ENCODE results near the gene ANKRD11. TPM values are rescaled to one million over a fixed set of nuclear protein-coding genes. Genes with fewer than 3 reads are reported as not detected.

ANKRD11 gene
- total and polyA plus RNA-seq, 9 donors: 52.1 to 188 (median 109) TPM

DNA sequence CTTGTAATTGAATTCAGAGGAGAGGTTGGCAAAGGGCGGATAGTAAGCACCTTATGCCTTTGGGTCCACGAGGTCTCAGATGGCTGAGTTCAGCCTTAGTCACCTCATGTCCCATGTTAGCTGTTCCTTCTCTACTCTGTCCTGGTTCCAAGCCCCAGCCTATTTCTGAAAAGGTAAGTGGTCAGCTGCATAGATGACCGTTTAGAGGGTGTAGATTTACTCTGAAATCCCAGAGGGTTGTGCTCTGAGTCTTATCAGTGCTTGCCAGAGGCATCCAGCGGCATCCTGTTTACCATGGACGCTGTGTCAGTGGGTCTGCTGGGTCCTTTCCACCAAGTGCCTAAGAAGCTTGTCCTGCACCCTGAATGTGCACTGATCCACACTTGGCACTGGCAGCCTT, 271.0 kb downstream of the ANKRD11 start:
- Histone ChIP-seq H3K36me3 (no peaks in the 10 kb centered on the region), H3K4me3 (no peak overlapping the region), H3K27me3 (no peaks in the 10 kb centered on the region), H3K9me3 (no peaks in the 10 kb centered on the region), H3K4me1 (ENCODE audit: insufficient read depth) (peaks cover 2% of the 10 kb centered on the region), H3K27ac (no peak overlapping the region)
- TF ChIP-seq, protein P1, sequence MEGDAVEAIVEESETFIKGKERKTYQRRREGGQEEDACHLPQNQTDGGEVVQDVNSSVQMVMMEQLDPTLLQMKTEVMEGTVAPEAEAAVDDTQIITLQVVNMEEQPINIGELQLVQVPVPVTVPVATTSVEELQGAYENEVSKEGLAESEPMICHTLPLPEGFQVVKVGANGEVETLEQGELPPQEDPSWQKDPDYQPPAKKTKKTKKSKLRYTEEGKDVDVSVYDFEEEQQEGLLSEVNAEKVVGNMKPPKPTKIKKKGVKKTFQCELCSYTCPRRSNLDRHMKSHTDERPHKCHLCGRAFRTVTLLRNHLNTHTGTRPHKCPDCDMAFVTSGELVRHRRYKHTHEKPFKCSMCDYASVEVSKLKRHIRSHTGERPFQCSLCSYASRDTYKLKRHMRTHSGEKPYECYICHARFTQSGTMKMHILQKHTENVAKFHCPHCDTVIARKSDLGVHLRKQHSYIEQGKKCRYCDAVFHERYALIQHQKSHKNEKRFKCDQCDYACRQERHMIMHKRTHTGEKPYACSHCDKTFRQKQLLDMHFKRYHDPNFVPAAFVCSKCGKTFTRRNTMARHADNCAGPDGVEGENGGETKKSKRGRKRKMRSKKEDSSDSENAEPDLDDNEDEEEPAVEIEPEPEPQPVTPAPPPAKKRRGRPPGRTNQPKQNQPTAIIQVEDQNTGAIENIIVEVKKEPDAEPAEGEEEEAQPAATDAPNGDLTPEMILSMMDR (IDR thresholded peaks at IDR 0.05): no peak
- TF ChIP-seq POLR2A (IDR thresholded peaks at IDR 0.05) (no peak), EP300 (IDR thresholded peaks at IDR 0.05) (no peak)
- peak in 1 of 5 donors; percentile 17 for DNase-seq
- WGBS, 3 donors: 67 to 74% (median 73%) methylated on average over 5 of the region's 5 CpGs
- intact Hi-C loops (cut with DNase I): loop anchor here (5.0 to 10.0 kb wide), 5 partner anchors 275 to 485 kb away; no protein-coding TSS in a partner anchor

Small RNA genes within 50 kb of the gene (small RNA-seq; reads per million reads assigned to genes)
- not detected for gene RNU6-430P

Other genes starting within 250 kb of the ANKRD11 start
- 100 to 1,000 TPM in 3 of 7 donors, 10 to 100 TPM in 4; 73.5 to 145 (median 96.0) TPM for gene SPG7, start 17.8 kb upstream of the ANKRD11 start, total RNA-seq
- 10 to 100 TPM; 48.9 to 76.7 TPM for gene SPG7, start 17.8 kb upstream of the ANKRD11 start, polyA plus RNA-seq
- gene RPL13, start 70.1 kb upstream of the ANKRD11 start, total RNA-seq: over 10,000 TPM in 2 of 7 donors, 1,000 to 10,000 TPM in 5; 4,259 to 21,366 (median 5,883) TPM
- gene RPL13, start 70.1 kb upstream of the ANKRD11 start, polyA plus RNA-seq: over 10,000 TPM in 1 of 2 donors, 1,000 to 10,000 TPM in 1; 1,317 to 14,290 TPM
- gene CPNE7, start 85.2 kb upstream of the ANKRD11 start, total RNA-seq: 1 to 10 TPM in 3 of 7 donors, under 1 TPM in 3, not detected in 1; 0.36 to 4.0 (median 1.2) TPM
- gene CPNE7, start 85.2 kb upstream of the ANKRD11 start, polyA plus RNA-seq: under 1 TPM in 1 of 2 donors, not detected in 1; 0.90 TPM
- gene DPEP1, start 123.1 kb upstream of the ANKRD11 start, total RNA-seq: 1 to 10 TPM in 3 of 7 donors, under 1 TPM in 3, not detected in 1; 0.30 to 5.7 (median 1.3) TPM
- 1 to 10 TPM in 1 of 2 donors, under 1 TPM in 1; 0.35 to 3.3 TPM for gene DPEP1, start 123.1 kb upstream of the ANKRD11 start, polyA plus RNA-seq
- 10 to 100 TPM; 36.0 to 76.8 (median 54.2) TPM for gene CHMP1A, start 167.1 kb upstream of the ANKRD11 start, total RNA-seq
- gene CHMP1A, start 167.1 kb upstream of the ANKRD11 start, polyA plus RNA-seq: 10 to 100 TPM; 13.2 to 49.2 TPM
- 1 to 10 TPM; 1.5 to 8.2 (median 5.8) TPM for gene SPATA33, start 167.3 kb upstream of the ANKRD11 start, total RNA-seq
- gene SPATA33, start 167.3 kb upstream of the ANKRD11 start, polyA plus RNA-seq: 1 to 10 TPM; 3.4 to 3.7 TPM
- gene CDK10, start 196.1 kb upstream of the ANKRD11 start, total RNA-seq: 10 to 100 TPM; 22.8 to 62.1 (median 51.9) TPM
- gene CDK10, start 196.1 kb upstream of the ANKRD11 start, polyA plus RNA-seq: 10 to 100 TPM; 16.9 to 54.5 TPM
- 10 to 100 TPM in 4 of 7 donors, 1 to 10 TPM in 3; 3.6 to 29.8 (median 11.1) TPM for gene SPATA2L, start 211.1 kb upstream of the ANKRD11 start, total RNA-seq
- 1 to 10 TPM in 1 of 2 donors, under 1 TPM in 1; 0.42 to 4.8 TPM for gene SPATA2L, start 211.1 kb upstream of the ANKRD11 start, polyA plus RNA-seq
- gene VPS9D1, start 230.3 kb upstream of the ANKRD11 start, total RNA-seq: 10 to 100 TPM in 4 of 7 donors, 1 to 10 TPM in 3; 4.2 to 15.5 (median 10.0) TPM
- 1 to 10 TPM in 1 of 2 donors, under 1 TPM in 1; 0.50 to 9.7 TPM for gene VPS9D1, start 230.3 kb upstream of the ANKRD11 start, polyA plus RNA-seq
- 10 to 100 TPM; 21.7 to 39.9 (median 28.3) TPM for gene ZNF276, start 231.0 kb upstream of the ANKRD11 start, total RNA-seq
- 10 to 100 TPM in 1 of 2 donors, 1 to 10 TPM in 1; 7.1 to 25.2 TPM for gene ZNF276, start 231.0 kb upstream of the ANKRD11 start, polyA plus RNA-seq